ENCODE results near the gene ATXN7L1. TPM values are rescaled to one million over a fixed set of nuclear protein-coding genes. Genes with fewer than 3 reads are reported as not detected.

ATXN7L1 gene
- polyA plus RNA-seq, 1 of the 3 experiments (the other 2 are of a cell fraction), result 6.0 TPM

DNA sequence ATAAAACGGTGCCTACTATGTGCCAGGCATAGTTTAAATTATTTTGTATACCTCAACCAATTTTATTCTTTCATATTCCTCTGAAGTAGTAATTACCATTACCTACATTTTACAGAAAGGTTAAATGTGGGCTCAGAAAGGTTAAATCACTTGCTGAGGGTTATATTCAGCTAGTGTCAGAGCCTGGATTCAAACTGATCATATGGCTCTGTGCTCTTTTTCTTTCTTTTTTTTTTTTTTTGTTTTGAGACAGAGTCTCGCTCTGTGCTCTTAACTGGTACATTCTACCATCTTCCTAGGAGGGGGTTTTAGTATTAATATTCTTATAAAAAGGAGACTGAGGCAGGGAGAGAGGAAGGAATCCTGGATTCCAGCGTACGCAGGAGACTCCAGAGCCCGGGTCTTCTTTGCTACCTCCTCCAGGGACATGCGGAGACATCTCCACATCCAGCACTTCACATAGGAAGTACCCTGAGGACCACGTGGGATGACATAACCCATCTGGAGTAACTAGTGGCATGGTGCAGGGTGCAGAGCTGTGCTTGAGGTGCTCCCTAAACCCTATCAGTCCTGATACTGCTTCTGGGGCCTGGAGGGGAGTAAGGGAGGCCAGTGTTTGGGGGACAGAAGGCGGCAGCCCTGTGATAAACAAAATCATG is 29.6 kb upstream of the ATXN7L1 start:
- no peak overlapping the region for H3K27ac ChIP-seq (ENCODE audit: low read depth in 2 of 2, low read length in 1 of 2)
- no peak for DNase-seq
- H3K9ac ChIP-seq, result no peak overlapping the region
- no peaks in the 10 kb centered on the region for H3K79me2 ChIP-seq (ENCODE audit: insufficient read depth)
- H4K20me1 ChIP-seq (ENCODE audit: insufficient read depth), result no peaks in the 10 kb centered on the region
- CTCF ChIA-PET, result interaction anchor here (0.9 to 3.9 kb wide), 10 partner anchors 9 to 146 kb away, joined by 3 to 20 read pairs (median 5); no protein-coding TSS in a partner anchor
- H3F3A ChIP-seq (replicated peaks; ENCODE audit: insufficient read depth), result peaks cover 4% of the 10 kb centered on the region
- POLR2A ChIA-PET, result no interaction called here
- no peak overlapping the region for H2AFZ ChIP-seq (ENCODE audit: low read depth)
- no peak overlapping the region for H3K4me2 ChIP-seq
- H3K27me3 ChIP-seq (ENCODE audit: insufficient read depth), result no peaks in the 10 kb centered on the region
- no peaks in the 10 kb centered on the region for H3K9me2 ChIP-seq
- peaks cover 0 to 2% of the 10 kb centered on the region in 2 experiments for H3K36me3 ChIP-seq (replicated peaks in 1 of 2; ENCODE audit: control insufficient read depth in 1 of 2, insufficient read depth in 2 of 2, low read length in 1 of 2)
- TF ChIP-seq GABPA (IDR thresholded peaks at IDR 0.05; ENCODE audit: low read depth), result no peak
- TF ChIP-seq RCOR1 (IDR thresholded peaks at IDR 0.05; ENCODE audit: low read length), result no peak
- no peak for TF ChIP-seq TCF12 (IDR thresholded peaks at IDR 0.05)
- TF ChIP-seq NRF1 (IDR thresholded peaks at IDR 0.05; ENCODE audit: low read depth, low read length), result no peak
- TF ChIP-seq, protein P1, sequence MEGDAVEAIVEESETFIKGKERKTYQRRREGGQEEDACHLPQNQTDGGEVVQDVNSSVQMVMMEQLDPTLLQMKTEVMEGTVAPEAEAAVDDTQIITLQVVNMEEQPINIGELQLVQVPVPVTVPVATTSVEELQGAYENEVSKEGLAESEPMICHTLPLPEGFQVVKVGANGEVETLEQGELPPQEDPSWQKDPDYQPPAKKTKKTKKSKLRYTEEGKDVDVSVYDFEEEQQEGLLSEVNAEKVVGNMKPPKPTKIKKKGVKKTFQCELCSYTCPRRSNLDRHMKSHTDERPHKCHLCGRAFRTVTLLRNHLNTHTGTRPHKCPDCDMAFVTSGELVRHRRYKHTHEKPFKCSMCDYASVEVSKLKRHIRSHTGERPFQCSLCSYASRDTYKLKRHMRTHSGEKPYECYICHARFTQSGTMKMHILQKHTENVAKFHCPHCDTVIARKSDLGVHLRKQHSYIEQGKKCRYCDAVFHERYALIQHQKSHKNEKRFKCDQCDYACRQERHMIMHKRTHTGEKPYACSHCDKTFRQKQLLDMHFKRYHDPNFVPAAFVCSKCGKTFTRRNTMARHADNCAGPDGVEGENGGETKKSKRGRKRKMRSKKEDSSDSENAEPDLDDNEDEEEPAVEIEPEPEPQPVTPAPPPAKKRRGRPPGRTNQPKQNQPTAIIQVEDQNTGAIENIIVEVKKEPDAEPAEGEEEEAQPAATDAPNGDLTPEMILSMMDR (IDR thresholded peaks at IDR 0.05), result no peak
- TF ChIP-seq, protein P2, sequence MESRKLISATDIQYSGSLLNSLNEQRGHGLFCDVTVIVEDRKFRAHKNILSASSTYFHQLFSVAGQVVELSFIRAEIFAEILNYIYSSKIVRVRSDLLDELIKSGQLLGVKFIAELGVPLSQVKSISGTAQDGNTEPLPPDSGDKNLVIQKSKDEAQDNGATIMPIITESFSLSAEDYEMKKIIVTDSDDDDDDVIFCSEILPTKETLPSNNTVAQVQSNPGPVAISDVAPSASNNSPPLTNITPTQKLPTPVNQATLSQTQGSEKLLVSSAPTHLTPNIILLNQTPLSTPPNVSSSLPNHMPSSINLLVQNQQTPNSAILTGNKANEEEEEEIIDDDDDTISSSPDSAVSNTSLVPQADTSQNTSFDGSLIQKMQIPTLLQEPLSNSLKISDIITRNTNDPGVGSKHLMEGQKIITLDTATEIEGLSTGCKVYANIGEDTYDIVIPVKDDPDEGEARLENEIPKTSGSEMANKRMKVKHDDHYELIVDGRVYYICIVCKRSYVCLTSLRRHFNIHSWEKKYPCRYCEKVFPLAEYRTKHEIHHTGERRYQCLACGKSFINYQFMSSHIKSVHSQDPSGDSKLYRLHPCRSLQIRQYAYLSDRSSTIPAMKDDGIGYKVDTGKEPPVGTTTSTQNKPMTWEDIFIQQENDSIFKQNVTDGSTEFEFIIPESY (IDR thresholded peaks at IDR 0.05; ENCODE audit: borderline replicate concordance, low read depth), result no peak
- TF ChIP-seq MEF2A (IDR thresholded peaks at IDR 0.05; ENCODE audit: borderline replicate concordance, low read depth), result no peak
- TF ChIP-seq NFIC (IDR thresholded peaks at IDR 0.05; ENCODE audit: borderline replicate concordance), result no peak
- TF ChIP-seq, protein P3, sequence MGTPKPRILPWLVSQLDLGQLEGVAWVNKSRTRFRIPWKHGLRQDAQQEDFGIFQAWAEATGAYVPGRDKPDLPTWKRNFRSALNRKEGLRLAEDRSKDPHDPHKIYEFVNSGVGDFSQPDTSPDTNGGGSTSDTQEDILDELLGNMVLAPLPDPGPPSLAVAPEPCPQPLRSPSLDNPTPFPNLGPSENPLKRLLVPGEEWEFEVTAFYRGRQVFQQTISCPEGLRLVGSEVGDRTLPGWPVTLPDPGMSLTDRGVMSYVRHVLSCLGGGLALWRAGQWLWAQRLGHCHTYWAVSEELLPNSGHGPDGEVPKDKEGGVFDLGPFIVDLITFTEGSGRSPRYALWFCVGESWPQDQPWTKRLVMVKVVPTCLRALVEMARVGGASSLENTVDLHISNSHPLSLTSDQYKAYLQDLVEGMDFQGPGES (IDR thresholded peaks at IDR 0.05; ENCODE audit: low read depth, low read length), result no peak
- TF ChIP-seq JUND (IDR thresholded peaks at IDR 0.05), result no peak
- peaks cover 0 to 13% of the 10 kb centered on the region in 2 experiments; a peak in 1 of 4 replicates for H3K4me1 ChIP-seq (ENCODE audit: control insufficient read depth in 1 of 2, insufficient read depth in 2 of 2, low read depth in 1 of 2, low read length in 1 of 2)
- no peak overlapping the region for H3K4me3 ChIP-seq (ENCODE audit: low read depth in 2 of 2, low read length in 1 of 2)
- no peaks in the 10 kb centered on the region for H3K9me3 ChIP-seq
- WGBS (ENCODE audit: low lambda C conversion rate), result 83% methylated on average over 8 of the region's 8 CpGs

DNA sequence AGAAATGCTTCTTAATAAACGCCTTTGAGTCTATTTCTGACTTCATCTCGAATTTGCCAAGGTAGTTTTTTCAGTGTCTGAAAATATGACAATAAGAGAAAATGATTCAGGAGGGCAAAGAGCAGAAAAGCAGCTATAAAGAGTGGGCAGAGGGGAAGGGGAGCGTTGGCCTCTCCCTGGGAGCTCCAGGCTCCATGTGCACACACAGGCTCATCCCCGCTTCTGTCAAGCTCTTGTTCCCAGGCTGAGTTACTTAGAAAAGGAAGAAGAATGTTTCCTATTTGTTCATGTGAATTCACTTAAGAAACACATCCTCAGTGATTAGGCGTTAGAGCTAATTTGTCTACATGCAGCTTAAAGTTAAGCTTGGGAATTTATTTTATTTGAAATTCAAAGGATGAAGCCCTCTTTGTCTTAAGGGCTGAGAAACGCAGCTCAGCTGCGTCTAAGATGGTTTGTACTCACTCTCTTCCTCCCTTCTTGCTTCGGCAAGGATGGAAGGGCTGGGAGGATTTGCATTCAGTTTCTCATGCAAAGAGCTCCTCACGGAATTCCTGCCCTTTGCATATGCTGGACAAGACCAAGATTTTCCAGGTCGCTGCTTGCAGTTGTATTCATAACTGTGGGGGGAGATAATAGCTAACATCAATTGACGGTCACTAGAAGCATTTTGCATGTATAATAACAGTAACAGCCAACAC is 29.0 kb upstream of the ATXN7L1 start:
- no peak for DNase-seq
- no peaks in the 10 kb centered on the region for H3K9me2 ChIP-seq
- H3K4me1 ChIP-seq (ENCODE audit: control insufficient read depth in 1 of 2, insufficient read depth in 2 of 2, low read depth in 1 of 2, low read length in 1 of 2), result peaks cover 0 to 13% of the 10 kb centered on the region in 2 experiments; a peak in 1 of 4 replicates
- WGBS (ENCODE audit: low lambda C conversion rate), result 85% methylated on average over 11 of the region's 11 CpGs
- no peak overlapping the region for H2AFZ ChIP-seq (ENCODE audit: low read depth)
- no peaks in the 10 kb centered on the region for H4K20me1 ChIP-seq (ENCODE audit: insufficient read depth)
- H3K79me2 ChIP-seq (ENCODE audit: insufficient read depth), result no peaks in the 10 kb centered on the region
- TF ChIP-seq FOSL2 (IDR thresholded peaks at IDR 0.05; ENCODE audit: borderline replicate concordance, low read depth), result no peak
- no peak for TF ChIP-seq MXI1 (IDR thresholded peaks at IDR 0.05; ENCODE audit: low read depth, low read length)
- TF ChIP-seq MEF2A (IDR thresholded peaks at IDR 0.05; ENCODE audit: borderline replicate concordance, low read depth), result no peak
- TF ChIP-seq, protein P4, sequence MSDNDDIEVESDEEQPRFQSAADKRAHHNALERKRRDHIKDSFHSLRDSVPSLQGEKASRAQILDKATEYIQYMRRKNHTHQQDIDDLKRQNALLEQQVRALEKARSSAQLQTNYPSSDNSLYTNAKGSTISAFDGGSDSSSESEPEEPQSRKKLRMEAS (IDR thresholded peaks at IDR 0.05; ENCODE audit: low read depth), result no peak
- TF ChIP-seq, protein P5, sequence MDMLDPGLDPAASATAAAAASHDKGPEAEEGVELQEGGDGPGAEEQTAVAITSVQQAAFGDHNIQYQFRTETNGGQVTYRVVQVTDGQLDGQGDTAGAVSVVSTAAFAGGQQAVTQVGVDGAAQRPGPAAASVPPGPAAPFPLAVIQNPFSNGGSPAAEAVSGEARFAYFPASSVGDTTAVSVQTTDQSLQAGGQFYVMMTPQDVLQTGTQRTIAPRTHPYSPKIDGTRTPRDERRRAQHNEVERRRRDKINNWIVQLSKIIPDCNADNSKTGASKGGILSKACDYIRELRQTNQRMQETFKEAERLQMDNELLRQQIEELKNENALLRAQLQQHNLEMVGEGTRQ (IDR thresholded peaks at IDR 0.05; ENCODE audit: borderline replicate concordance, low read depth, low read length), result no peak
- TF ChIP-seq, protein P2 (IDR thresholded peaks at IDR 0.05; ENCODE audit: borderline replicate concordance, low read depth), result no peak
- no peak for TF ChIP-seq POLR2AphosphoS5 (IDR thresholded peaks at IDR 0.05; ENCODE audit: low read depth, low read length)
- ChIA-PET POLR2A (interaction anchor here (0.9 kb wide), 1 partner anchor 891 kb away, joined by 3 read pairs; no protein-coding TSS in a partner anchor), CTCF (interaction anchor here (0.9 to 3.9 kb wide), 10 partner anchors 8 to 248 kb away, joined by 3 to 20 read pairs (median 4); no protein-coding TSS in a partner anchor)
- H3F3A ChIP-seq (replicated peaks; ENCODE audit: insufficient read depth), result peaks cover 4% of the 10 kb centered on the region
- no peak overlapping the region for H3K27ac ChIP-seq (ENCODE audit: low read depth in 2 of 2, low read length in 1 of 2)
- H3K9ac ChIP-seq, result no peak overlapping the region
- no peaks in the 10 kb centered on the region for H3K9me3 ChIP-seq
- H3K4me3 ChIP-seq (ENCODE audit: low read depth in 2 of 2, low read length in 1 of 2), result no peak overlapping the region
- H3K27me3 ChIP-seq (ENCODE audit: insufficient read depth), result no peaks in the 10 kb centered on the region
- no peak overlapping the region for H3K4me2 ChIP-seq
- H3K36me3 ChIP-seq (replicated peaks in 1 of 2; ENCODE audit: control insufficient read depth in 1 of 2, insufficient read depth in 2 of 2, low read length in 1 of 2), result no peaks in the 10 kb centered on the region

All from SK-N-SH (cell line).